ENCODE results near the gene MEF2C. TPM values are rescaled to one million over a fixed set of nuclear protein-coding genes. Genes with fewer than 3 reads are reported as not detected.

The MEF2C gene
- polyA plus RNA-seq, 1 donor (not counting 4 experiments of a cell fraction or from before 2014, with no cell fraction given): 0.10 TPM

DNA sequence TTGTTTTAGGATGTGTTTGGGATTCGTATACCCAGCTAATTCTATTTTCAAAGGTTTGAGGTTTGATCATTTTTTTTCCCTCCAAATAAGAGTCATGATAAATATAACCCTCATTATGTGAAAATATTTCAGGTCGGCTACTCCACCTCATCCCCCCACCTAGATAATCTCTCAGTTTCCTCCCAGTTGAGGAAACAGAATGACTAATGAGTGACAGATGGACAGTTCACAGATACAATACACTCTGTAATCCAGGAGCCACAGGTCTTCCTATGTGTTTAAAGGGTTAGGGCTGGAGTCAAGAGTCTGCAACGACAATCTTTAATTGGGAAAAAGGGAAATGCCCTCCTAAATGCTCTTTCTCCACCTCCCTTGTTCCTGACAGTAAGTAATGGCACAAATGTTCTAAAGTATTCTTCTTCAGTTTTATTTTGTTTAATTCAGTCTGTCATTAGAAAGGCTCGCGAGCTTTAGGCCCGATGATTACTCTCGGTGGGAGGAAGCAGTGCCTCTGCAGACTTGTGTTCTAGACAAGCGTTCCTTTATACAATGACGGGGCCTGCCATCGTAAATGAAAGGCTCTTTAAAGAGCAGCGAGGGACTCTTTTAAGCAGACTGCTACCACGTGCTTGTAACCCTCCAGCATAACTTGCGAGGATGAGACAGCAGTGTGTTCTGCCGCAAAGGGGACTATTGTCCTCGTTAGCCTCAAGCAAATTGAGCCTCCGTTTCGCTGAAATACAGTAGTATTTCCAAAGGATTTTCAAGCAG, 69.0 kb downstream of the MEF2C start:
- H3K4me1 ChIP-seq (ENCODE audit: control insufficient read depth, extremely low read depth, insufficient read depth, low read length): no peaks in the 10 kb centered on the region
- no peak for TF ChIP-seq EZH2 (IDR thresholded peaks at IDR 0.05; ENCODE audit: low read length)
- TF ChIP-seq, protein P1, sequence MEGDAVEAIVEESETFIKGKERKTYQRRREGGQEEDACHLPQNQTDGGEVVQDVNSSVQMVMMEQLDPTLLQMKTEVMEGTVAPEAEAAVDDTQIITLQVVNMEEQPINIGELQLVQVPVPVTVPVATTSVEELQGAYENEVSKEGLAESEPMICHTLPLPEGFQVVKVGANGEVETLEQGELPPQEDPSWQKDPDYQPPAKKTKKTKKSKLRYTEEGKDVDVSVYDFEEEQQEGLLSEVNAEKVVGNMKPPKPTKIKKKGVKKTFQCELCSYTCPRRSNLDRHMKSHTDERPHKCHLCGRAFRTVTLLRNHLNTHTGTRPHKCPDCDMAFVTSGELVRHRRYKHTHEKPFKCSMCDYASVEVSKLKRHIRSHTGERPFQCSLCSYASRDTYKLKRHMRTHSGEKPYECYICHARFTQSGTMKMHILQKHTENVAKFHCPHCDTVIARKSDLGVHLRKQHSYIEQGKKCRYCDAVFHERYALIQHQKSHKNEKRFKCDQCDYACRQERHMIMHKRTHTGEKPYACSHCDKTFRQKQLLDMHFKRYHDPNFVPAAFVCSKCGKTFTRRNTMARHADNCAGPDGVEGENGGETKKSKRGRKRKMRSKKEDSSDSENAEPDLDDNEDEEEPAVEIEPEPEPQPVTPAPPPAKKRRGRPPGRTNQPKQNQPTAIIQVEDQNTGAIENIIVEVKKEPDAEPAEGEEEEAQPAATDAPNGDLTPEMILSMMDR (optimal IDR thresholded peaks at IDR 0.05 in 1 of 3, IDR thresholded peaks at IDR 0.05 in 1 of 3, conservative IDR thresholded peaks at IDR 0.05 in 1 of 3; ENCODE audit: extremely low read depth in 1 of 3, insufficient read depth in 2 of 3, low read length in 3 of 3): no peak
- FAIRE-seq: no peak

GRCh38 chr5:88813244-88813643, 69.7 kb downstream of the MEF2C start:
- Histone ChIP-seq H3K9me3 (ENCODE audit: control insufficient read depth, low read depth, low read length) (no peaks in the 10 kb centered on the region), H3K4me2 (ENCODE audit: control insufficient read depth, extremely low read depth, insufficient read depth, low read depth, low read length) (no peak overlapping the region), H4K20me1 (ENCODE audit: control insufficient read depth, extremely low read depth, insufficient read depth, low read length) (no peaks in the 10 kb centered on the region), H3K36me3 (ENCODE audit: control insufficient read depth in 2 of 2, extremely low read depth in 1 of 2, insufficient read depth in 2 of 2, low read length in 2 of 2) (no peaks in the 10 kb centered on the region), H3K27ac (ENCODE audit: control insufficient read depth, insufficient read depth, low read length) (no peak overlapping the region), H2AFZ (ENCODE audit: control insufficient read depth, low read length) (no peak overlapping the region), H3K79me2 (ENCODE audit: control insufficient read depth, insufficient read depth, low read length) (no peaks in the 10 kb centered on the region), H3K27me3 (ENCODE audit: control insufficient read depth, extremely low read depth, insufficient read depth, low read length) (no peaks in the 10 kb centered on the region), H3K4me3 (ENCODE audit: control insufficient read depth in 2 of 3, extremely low read depth in 1 of 3, insufficient read depth in 2 of 3, low read depth in 1 of 3, low read length in 3 of 3) (no peak overlapping the region), H3K4me1 (ENCODE audit: control insufficient read depth, extremely low read depth, insufficient read depth, low read length) (no peaks in the 10 kb centered on the region), H3K9ac (ENCODE audit: control insufficient read depth, extremely low read depth, insufficient read depth, low read length) (no peak overlapping the region), H3K9me1 (ENCODE audit: control insufficient read depth, extremely low read depth, insufficient read depth, low read length) (no peaks in the 10 kb centered on the region)
- TF ChIP-seq, protein P1 (optimal IDR thresholded peaks at IDR 0.05 in 1 of 3, IDR thresholded peaks at IDR 0.05 in 1 of 3, conservative IDR thresholded peaks at IDR 0.05 in 1 of 3; ENCODE audit: extremely low read depth in 1 of 3, insufficient read depth in 2 of 3, low read length in 3 of 3): no peak
- no peak for TF ChIP-seq EZH2 (IDR thresholded peaks at IDR 0.05; ENCODE audit: low read length)
- FAIRE-seq: no peak
- no peak for DNase-seq (ENCODE audit: low read depth, low spot score)
- dilution Hi-C loops (cut with MboI; ENCODE audit: extremely low pct_ligation_motif_present, low sequenced_read_pairs): no loop called here

More for the DNA sequence above, 69.0 kb downstream of the MEF2C start:
- no peak overlapping the region for H3K4me2 ChIP-seq (ENCODE audit: control insufficient read depth, extremely low read depth, insufficient read depth, low read depth, low read length)
- H3K27me3 ChIP-seq (ENCODE audit: control insufficient read depth, extremely low read depth, insufficient read depth, low read length): no peaks in the 10 kb centered on the region
- no peaks in the 10 kb centered on the region for H3K9me1 ChIP-seq (ENCODE audit: control insufficient read depth, extremely low read depth, insufficient read depth, low read length)
- no peak overlapping the region for H2AFZ ChIP-seq (ENCODE audit: control insufficient read depth, low read length)
- no peak for DNase-seq (ENCODE audit: low read depth, low spot score)
- dilution Hi-C loops (cut with MboI; ENCODE audit: extremely low pct_ligation_motif_present, low sequenced_read_pairs): no loop called here
- no peak overlapping the region for H3K27ac ChIP-seq (ENCODE audit: control insufficient read depth, insufficient read depth, low read length)
- no peaks in the 10 kb centered on the region for H3K9me3 ChIP-seq (ENCODE audit: control insufficient read depth, low read depth, low read length)
- no peaks in the 10 kb centered on the region for H3K36me3 ChIP-seq (ENCODE audit: control insufficient read depth in 2 of 2, extremely low read depth in 1 of 2, insufficient read depth in 2 of 2, low read length in 2 of 2)
- no peaks in the 10 kb centered on the region for H3K79me2 ChIP-seq (ENCODE audit: control insufficient read depth, insufficient read depth, low read length)
- H3K4me3 ChIP-seq (ENCODE audit: control insufficient read depth in 2 of 3, extremely low read depth in 1 of 3, insufficient read depth in 2 of 3, low read depth in 1 of 3, low read length in 3 of 3): no peak overlapping the region
- H4K20me1 ChIP-seq (ENCODE audit: control insufficient read depth, extremely low read depth, insufficient read depth, low read length): no peaks in the 10 kb centered on the region
- H3K9ac ChIP-seq (ENCODE audit: control insufficient read depth, extremely low read depth, insufficient read depth, low read length): no peak overlapping the region

Data from keratinocyte (primary cell).